Measurements from ENCODE around the gene KLF12. TPM values are rescaled to one million over a fixed set of nuclear protein-coding genes. Genes with fewer than 3 reads are reported as not detected.

Gene KLF12
- total RNA-seq, 1 experiment from 2014 or later = 8.5 TPM

DNA sequence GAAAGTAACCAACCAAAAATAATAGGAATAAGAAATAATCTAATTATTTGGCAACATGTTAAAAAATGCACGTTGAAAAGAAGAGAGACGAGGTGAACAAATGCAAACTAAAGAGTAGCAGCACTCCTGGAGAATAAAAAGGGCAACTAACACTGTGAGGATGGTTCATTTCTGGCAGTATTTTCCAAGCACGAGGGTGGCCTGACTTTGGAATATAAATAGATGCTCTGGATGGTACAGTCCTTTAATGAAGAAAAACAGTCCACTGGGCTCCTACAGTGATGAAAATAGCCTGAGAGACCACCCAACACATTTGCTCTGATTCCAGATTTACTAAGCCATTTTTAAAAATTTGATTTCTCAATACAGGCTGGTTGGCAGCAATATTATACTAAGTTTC, 17.7 kb upstream of the KLF12 start (continued):
- TF ChIP-seq, protein P1, sequence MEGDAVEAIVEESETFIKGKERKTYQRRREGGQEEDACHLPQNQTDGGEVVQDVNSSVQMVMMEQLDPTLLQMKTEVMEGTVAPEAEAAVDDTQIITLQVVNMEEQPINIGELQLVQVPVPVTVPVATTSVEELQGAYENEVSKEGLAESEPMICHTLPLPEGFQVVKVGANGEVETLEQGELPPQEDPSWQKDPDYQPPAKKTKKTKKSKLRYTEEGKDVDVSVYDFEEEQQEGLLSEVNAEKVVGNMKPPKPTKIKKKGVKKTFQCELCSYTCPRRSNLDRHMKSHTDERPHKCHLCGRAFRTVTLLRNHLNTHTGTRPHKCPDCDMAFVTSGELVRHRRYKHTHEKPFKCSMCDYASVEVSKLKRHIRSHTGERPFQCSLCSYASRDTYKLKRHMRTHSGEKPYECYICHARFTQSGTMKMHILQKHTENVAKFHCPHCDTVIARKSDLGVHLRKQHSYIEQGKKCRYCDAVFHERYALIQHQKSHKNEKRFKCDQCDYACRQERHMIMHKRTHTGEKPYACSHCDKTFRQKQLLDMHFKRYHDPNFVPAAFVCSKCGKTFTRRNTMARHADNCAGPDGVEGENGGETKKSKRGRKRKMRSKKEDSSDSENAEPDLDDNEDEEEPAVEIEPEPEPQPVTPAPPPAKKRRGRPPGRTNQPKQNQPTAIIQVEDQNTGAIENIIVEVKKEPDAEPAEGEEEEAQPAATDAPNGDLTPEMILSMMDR (IDR thresholded peaks at IDR 0.05) = no peak
- TF ChIP-seq, protein P2, sequence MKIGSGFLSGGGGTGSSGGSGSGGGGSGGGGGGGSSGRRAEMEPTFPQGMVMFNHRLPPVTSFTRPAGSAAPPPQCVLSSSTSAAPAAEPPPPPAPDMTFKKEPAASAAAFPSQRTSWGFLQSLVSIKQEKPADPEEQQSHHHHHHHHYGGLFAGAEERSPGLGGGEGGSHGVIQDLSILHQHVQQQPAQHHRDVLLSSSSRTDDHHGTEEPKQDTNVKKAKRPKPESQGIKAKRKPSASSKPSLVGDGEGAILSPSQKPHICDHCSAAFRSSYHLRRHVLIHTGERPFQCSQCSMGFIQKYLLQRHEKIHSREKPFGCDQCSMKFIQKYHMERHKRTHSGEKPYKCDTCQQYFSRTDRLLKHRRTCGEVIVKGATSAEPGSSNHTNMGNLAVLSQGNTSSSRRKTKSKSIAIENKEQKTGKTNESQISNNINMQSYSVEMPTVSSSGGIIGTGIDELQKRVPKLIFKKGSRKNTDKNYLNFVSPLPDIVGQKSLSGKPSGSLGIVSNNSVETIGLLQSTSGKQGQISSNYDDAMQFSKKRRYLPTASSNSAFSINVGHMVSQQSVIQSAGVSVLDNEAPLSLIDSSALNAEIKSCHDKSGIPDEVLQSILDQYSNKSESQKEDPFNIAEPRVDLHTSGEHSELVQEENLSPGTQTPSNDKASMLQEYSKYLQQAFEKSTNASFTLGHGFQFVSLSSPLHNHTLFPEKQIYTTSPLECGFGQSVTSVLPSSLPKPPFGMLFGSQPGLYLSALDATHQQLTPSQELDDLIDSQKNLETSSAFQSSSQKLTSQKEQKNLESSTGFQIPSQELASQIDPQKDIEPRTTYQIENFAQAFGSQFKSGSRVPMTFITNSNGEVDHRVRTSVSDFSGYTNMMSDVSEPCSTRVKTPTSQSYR (CRISPR knock-in tag; IDR thresholded peaks at IDR 0.05) = no peak
- TF ChIP-seq TP53 (CRISPR knock-in tag; IDR thresholded peaks at IDR 0.05) = no peak

DNA sequence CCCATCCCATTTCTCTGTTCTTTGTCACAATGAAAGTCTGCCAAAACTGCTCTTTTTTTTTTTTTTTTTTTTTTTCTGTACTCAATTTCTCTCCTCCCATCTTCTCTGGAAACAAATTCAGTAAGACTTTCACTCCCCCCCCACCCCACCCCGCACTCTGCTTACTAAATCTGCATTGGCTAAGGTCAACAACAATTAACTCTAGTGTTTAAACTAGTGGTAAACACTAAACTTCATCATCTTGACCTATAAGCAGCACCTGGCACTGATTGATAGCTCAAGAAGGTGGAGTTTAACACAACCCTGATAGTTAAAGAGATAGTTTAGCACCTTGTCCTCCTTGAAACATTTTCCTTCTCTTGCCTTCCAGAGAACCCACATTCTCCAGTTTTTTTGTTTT, 14.1 kb upstream of the KLF12 start:
- Mint-ChIP-seq H3K4me1 (peaks cover 5% of the 10 kb centered on the region), H3K27me3 (ENCODE audit: low read depth) (no peaks in the 10 kb centered on the region), H3K27ac (no peak overlapping the region), H3K4me3 (no peak overlapping the region), H3K36me3 (no peaks in the 10 kb centered on the region), H3K9me3 (no peaks in the 10 kb centered on the region)
- DNase-seq (ENCODE audit: low spot score) (no peak), ATAC-seq (no peak)
- ChIA-PET CTCF (no interaction called here), POLR2A (no interaction called here)
- no peak for TF ChIP-seq NR1H2 (CRISPR knock-in tag; IDR thresholded peaks at IDR 0.05)

DNA sequence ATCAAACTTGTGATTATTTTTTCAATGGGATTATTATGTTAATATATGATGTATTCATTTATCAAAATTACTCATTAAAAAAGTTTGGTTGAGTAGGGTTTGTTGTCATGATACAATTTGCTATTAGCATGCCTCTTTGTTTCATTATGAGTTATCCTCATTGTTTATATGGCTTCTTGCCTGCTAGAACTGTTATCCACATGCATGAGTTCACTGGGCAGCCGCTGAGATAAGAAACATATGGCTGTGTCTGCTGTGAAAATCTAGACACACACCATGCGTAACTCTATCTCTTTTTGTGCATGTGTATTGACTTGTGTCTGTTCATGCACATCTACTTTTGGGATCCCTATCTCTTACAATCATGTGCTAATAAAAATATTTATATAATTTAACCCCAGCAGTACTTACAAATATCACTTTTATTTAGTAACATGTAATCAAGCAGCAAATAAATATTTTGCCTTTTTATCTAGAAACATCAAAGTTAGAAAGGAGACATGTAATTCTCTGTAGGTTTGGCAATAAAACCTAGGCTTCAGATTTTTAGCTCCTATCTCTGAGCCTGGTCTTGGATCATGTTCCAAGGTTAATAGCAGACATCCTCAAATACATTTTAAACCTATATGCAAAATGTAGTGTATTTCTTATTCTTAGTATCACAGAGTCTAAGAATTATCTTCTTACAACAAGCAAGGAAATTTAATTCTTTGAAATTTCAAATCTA, 11.2 kb upstream of the KLF12 start:
- peaks cover 8% of the 10 kb centered on the region for H3K4me1 Mint-ChIP-seq
- no peaks in the 10 kb centered on the region for H3K27me3 Mint-ChIP-seq (ENCODE audit: low read depth)
- ATAC-seq (no peak), DNase-seq (ENCODE audit: low spot score) (no peak)
- H3K36me3 Mint-ChIP-seq = no peaks in the 10 kb centered on the region
- no peak overlapping the region for H3K4me3 Mint-ChIP-seq
- CTCF ChIA-PET = no interaction called here
- POLR2A ChIA-PET = no interaction called here
- no peak overlapping the region for H3K27ac Mint-ChIP-seq
- no peaks in the 10 kb centered on the region for H3K9me3 Mint-ChIP-seq
- TF ChIP-seq, protein P3, sequence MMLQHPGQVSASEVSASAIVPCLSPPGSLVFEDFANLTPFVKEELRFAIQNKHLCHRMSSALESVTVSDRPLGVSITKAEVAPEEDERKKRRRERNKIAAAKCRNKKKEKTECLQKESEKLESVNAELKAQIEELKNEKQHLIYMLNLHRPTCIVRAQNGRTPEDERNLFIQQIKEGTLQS (CRISPR knock-in tag; conservative IDR thresholded peaks at IDR 0.05) = no peak
- TF ChIP-seq, protein P4, sequence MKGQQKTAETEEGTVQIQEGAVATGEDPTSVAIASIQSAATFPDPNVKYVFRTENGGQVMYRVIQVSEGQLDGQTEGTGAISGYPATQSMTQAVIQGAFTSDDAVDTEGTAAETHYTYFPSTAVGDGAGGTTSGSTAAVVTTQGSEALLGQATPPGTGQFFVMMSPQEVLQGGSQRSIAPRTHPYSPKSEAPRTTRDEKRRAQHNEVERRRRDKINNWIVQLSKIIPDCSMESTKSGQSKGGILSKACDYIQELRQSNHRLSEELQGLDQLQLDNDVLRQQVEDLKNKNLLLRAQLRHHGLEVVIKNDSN (CRISPR knock-in tag; IDR thresholded peaks at IDR 0.05) = no peak
- no peak for TF ChIP-seq KAT7 (CRISPR knock-in tag; IDR thresholded peaks at IDR 0.05; ENCODE audit: borderline replicate concordance)
- TF ChIP-seq ZNF219 (CRISPR knock-in tag; IDR thresholded peaks at IDR 0.05; ENCODE audit: borderline replicate concordance) = no peak
- TF ChIP-seq, protein P5, sequence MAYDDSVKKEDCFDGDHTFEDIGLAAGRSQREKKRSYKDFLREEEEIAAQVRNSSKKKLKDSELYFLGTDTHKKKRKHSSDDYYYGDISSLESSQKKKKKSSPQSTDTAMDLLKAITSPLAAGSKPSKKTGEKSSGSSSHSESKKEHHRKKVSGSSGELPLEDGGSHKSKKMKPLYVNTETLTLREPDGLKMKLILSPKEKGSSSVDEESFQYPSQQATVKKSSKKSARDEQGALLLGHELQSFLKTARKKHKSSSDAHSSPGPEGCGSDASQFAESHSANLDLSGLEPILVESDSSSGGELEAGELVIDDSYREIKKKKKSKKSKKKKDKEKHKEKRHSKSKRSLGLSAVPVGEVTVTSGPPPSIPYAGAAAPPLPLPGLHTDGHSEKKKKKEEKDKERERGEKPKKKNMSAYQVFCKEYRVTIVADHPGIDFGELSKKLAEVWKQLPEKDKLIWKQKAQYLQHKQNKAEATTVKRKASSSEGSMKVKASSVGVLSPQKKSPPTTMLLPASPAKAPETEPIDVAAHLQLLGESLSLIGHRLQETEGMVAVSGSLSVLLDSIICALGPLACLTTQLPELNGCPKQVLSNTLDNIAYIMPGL (CRISPR knock-in tag; IDR thresholded peaks at IDR 0.05) = no peak
- TF ChIP-seq, protein P6, sequence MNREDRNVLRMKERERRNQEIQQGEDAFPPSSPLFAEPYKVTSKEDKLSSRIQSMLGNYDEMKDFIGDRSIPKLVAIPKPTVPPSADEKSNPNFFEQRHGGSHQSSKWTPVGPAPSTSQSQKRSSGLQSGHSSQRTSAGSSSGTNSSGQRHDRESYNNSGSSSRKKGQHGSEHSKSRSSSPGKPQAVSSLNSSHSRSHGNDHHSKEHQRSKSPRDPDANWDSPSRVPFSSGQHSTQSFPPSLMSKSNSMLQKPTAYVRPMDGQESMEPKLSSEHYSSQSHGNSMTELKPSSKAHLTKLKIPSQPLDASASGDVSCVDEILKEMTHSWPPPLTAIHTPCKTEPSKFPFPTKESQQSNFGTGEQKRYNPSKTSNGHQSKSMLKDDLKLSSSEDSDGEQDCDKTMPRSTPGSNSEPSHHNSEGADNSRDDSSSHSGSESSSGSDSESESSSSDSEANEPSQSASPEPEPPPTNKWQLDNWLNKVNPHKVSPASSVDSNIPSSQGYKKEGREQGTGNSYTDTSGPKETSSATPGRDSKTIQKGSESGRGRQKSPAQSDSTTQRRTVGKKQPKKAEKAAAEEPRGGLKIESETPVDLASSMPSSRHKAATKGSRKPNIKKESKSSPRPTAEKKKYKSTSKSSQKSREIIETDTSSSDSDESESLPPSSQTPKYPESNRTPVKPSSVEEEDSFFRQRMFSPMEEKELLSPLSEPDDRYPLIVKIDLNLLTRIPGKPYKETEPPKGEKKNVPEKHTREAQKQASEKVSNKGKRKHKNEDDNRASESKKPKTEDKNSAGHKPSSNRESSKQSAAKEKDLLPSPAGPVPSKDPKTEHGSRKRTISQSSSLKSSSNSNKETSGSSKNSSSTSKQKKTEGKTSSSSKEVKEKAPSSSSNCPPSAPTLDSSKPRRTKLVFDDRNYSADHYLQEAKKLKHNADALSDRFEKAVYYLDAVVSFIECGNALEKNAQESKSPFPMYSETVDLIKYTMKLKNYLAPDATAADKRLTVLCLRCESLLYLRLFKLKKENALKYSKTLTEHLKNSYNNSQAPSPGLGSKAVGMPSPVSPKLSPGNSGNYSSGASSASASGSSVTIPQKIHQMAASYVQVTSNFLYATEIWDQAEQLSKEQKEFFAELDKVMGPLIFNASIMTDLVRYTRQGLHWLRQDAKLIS (CRISPR knock-in tag; IDR thresholded peaks at IDR 0.05; ENCODE audit: borderline replicate concordance) = no peak
- no peak for TF ChIP-seq ZNF671 (CRISPR knock-in tag; IDR thresholded peaks at IDR 0.05)
- no peak for TF ChIP-seq ZNF121 (CRISPR knock-in tag; IDR thresholded peaks at IDR 0.05)
- TF ChIP-seq, protein P7, sequence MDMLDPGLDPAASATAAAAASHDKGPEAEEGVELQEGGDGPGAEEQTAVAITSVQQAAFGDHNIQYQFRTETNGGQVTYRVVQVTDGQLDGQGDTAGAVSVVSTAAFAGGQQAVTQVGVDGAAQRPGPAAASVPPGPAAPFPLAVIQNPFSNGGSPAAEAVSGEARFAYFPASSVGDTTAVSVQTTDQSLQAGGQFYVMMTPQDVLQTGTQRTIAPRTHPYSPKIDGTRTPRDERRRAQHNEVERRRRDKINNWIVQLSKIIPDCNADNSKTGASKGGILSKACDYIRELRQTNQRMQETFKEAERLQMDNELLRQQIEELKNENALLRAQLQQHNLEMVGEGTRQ (CRISPR knock-in tag; IDR thresholded peaks at IDR 0.05) = no peak
- no peak for TF ChIP-seq NR1H2 (CRISPR knock-in tag; IDR thresholded peaks at IDR 0.05)
- TF ChIP-seq JUN (CRISPR knock-in tag; IDR thresholded peaks at IDR 0.05) = no peak
- TF ChIP-seq, protein P8, sequence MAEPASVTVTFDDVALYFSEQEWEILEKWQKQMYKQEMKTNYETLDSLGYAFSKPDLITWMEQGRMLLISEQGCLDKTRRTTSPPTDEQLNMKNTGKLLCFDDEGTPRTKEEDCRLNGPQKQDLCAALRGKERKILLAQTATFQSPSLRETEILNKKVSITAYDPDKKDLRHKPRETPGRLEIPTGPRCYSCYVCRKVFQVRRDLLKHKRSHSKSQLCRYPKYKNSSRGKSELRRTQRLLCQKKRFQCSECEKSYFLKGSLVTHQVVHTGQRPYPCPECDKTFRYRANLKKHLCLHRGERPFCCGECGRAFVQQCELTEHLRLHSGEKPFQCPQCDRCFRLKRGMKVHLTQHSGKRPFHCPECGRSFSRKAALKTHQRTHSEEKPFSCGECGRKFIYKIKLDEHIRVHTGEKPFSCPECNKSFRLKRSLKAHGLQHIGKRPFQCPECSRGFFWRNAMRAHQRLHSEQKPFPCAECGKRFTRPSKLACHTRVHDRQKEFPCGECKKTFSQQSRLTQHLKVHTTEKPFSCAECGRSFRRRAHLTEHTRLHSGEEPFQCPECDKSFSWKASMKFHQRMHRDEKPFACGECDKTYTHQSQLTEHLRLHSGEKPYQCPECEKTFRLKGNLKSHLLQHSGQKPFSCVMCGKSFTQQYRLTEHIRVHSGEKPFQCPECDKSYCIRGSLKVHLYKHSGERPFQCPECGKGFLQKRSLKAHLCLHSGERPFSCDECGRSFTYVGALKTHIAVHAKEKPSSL (CRISPR knock-in tag; conservative IDR thresholded peaks at IDR 0.05) = no peak

Data from WTC11 (cell line).